ENCODE results near the gene ZC3HAV1. TPM values are rescaled to one million over a fixed set of nuclear protein-coding genes. Genes with fewer than 3 reads are reported as not detected.
"Not testable (repeated sequence)": the region's sequence is repeated elsewhere in the genome, so short reads cannot be mapped to it uniquely, and the experiment has no call there.

The ZC3HAV1 gene
- total RNA-seq, 1 donor from 2014 or later: 6.5 TPM

DNA sequence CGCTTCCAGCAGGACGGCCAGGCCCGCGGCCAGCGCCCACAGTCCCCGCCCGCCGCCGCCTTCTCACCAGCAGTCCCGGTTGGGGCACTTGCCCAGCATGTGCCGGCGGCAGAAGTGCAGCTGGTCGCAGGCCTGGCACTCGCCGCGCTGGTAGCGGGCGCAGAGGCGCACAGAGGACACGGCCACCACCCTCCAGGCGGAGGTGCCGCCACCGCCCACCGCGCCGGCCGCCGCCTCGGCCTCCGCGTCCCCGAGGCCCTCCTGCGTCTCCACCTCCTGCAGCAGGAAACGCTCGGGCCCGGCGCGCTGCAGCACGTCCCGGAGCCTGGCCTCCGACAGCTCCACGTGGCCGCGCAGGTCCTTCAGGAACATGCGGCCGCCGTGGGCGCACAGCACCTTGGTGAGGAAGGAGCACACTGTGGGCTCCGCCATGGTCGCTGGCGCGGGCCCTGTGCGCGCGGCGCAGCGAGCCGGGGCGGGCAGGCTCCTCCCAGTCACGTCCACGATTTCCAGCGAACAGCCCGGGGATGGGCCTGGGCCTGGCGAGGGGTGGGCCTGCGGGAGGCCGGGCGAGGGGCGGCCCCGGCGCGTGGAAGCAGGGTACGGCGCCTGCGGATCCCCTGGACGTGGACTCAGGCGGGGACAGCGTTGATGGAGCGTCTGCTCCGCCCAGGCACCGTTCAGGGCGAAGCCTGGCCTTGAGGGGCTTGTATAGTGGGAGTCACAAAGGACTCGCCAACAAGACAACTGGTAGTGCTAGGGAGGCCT lies 73.8 kb downstream of the ZC3HAV1 start, which contains the start of gene ZC3HAV1L:
ZC3HAV1L (minus strand) TSS at position 457 of the 768 bp plus-strand sequence; CDS start at position 432, 25 bp downstream.
- DNase-seq: peak; percentile 83
- ATAC-seq (ENCODE audit: poor library complexity): peak; percentile 96
- intact Hi-C loops (cut with DNase I): no loop called here

- peak; percentile 56 for DNase-seq
- intact Hi-C loops (cut with DNase I): no loop called here
- ATAC-seq (ENCODE audit: poor library complexity): peak; percentile 55
These were observed 74.5 kb downstream of the ZC3HAV1 start for GRCh38 chr7:139034855-139035585.

DNA sequence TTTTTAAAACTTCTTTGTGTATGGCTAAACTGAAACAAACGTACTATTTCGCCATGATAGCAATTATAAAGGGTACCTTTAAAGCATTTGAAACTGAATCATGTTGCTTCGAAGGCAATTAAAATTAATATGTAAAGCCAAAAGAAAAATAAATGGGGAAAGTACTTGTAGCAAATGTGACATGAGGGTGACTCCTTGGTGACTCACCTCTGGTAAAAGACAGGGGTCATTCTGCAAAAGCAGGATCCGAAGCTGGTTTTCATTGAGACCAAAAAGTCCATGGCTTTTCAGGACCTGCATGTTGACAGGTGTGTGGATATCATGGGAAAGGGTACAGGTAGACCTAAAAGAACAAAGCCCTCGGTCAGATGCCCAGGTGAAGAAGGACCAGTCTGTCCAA lies 75.2 kb downstream of the ZC3HAV1 start:
- no peak for ATAC-seq (ENCODE audit: poor library complexity)
- no peak for DNase-seq
- intact Hi-C loops (cut with DNase I): no loop called here

DNA sequence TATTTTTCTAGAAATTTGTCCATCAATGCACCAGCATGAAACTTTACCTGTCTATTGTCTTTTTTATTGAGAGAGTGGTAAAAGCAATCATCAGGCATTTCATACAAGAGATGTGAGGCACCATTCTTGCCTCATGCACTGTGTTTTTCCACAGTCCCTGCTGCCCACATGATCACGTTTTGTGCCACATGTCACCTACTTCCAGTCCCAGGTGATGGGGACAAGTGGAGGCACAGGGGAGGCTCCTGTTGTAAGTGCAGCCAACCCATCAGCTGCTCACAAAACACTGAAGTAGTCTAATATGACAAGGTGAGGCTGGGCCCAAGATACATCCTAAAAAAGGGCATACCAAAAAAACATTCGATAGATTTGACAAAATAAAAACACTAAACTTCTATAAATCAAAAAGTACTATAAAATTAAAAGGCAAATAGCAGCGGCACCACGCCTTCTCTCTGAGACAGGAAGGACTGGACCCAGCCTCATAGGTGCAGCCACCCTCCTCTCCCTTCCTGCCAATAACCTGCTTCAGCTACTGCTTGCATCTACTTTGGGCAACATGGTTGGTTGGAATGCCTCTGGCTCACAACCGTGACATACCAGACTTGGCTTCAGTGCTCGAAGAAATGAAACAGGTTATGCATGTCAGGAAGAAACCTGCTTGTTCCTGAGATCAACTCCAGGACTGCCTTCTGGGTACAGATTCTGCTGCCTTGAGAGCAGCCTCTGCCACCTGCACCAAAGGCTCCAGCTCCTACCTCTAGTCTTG lies 76.0 kb downstream of the ZC3HAV1 start:
- DNase-seq (no peak), ATAC-seq (ENCODE audit: poor library complexity) (no peak)
- intact Hi-C loops (cut with DNase I): no loop called here

- intact Hi-C loops (cut with DNase I): no loop called here
- no peak for ATAC-seq (ENCODE audit: poor library complexity)
- DNase-seq: no peak
These were observed 77.0 kb downstream of the ZC3HAV1 start for GRCh38 chr7:139032473-139032872.

DNA sequence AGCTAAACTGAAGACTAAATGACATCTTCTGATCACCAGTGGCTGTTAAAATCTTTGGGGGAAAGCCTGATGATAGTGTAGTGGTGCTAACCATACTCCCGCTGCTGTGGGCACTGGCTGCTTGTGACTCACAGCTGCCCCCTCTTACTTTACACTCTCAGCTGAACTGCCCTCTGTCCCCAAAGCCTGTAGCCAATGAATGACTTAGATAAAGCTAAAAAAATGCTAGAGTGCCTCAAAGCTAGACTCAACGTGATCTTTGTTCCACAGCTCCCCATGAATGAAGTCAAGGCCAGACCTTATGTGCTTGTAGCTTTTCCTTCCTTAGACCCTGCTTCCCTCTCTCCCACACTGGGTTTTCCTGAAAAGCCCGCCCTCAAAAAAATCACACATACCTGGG lies 80.2 kb downstream of the ZC3HAV1 start:
- DNase-seq: no peak
- intact Hi-C loops (cut with DNase I): loop anchor here (5.0 kb wide), 1 partner anchor 33 kb away; no protein-coding TSS in a partner anchor
- ATAC-seq (ENCODE audit: poor library complexity): no peak

- intact Hi-C loops (cut with DNase I): loop anchor here (5.0 kb wide), 1 partner anchor 36 kb away; no protein-coding TSS in a partner anchor
- ATAC-seq (ENCODE audit: poor library complexity) (no peak), DNase-seq (no peak)
These were observed 83.0 kb downstream of the ZC3HAV1 start for GRCh38 chr7:139026551-139026950.

- intact Hi-C loops (cut with DNase I): loop anchor here (5.0 kb wide), 1 partner anchor 36 kb away; no protein-coding TSS in a partner anchor
- not testable (repeated sequence) for DNase-seq; ATAC-seq (ENCODE audit: poor library complexity)
These were observed 83.7 kb downstream of the ZC3HAV1 start for GRCh38 chr7:139025861-139026260.

- no peak for ATAC-seq (ENCODE audit: poor library complexity)
- intact Hi-C loops (cut with DNase I): loop anchor here (5.0 kb wide), 1 partner anchor 54 kb away; no protein-coding TSS in a partner anchor
- DNase-seq: no peak
These were observed 86.4 kb downstream of the ZC3HAV1 start for GRCh38 chr7:139023076-139023475.

- ATAC-seq (ENCODE audit: poor library complexity) (no peak), DNase-seq (no peak)
- intact Hi-C loops (cut with DNase I): loop anchor here (5.0 kb wide), 1 partner anchor 55 kb away; no protein-coding TSS in a partner anchor
These were observed 87.2 kb downstream of the ZC3HAV1 start for GRCh38 chr7:139022286-139022685.

DNA sequence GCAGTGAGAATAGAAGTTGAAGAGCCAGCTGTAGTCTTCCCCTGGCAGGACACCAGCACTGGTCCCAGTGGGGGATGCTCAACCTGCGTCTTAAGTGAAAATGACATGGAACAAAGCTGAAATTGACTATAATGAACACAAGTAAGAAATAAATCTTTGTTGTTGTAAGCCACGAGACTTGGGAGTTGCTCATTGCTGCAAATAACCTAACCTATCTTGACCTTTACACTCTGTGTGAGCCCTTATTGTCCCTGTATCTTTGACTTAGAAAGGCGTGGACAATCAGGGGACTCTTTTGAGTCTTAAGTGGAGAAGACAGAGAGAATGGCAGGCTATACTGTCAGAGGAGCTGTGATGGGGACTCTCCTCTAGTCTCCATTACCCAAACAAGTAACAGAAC lies 90.6 kb downstream of the ZC3HAV1 start:
- no peak for DNase-seq
- intact Hi-C loops (cut with DNase I): no loop called here
- ATAC-seq (ENCODE audit: poor library complexity): no peak

DNA sequence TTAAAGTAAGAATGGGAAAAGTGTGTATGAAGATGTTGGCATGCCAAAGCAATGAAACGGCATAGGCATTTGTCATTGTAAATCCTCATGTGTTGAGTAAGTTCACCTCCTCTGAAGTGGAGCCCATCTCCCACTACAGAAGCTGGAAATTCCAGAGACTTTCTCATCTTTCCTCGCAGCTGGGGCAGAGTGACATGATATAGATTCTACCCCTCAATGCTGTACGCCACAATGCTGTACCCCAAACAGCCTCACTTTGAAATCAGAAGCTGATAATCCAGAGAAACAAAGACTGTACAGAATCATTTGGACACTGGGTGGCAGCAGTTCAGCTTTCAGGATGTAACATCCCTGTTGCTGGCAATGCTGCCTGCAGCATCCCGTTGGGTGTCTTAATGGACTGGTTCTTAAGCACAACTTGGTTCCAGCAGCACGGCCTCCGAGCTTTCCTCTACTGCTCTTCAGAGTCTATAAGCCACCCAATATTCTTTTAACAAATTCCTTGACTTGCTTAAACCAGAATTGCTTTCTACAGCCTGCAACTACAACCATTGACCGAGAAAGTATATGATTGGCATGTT lies 92.5 kb downstream of the ZC3HAV1 start:
- peak; percentile 87 for ATAC-seq (ENCODE audit: poor library complexity)
- intact Hi-C loops (cut with DNase I): no loop called here
- DNase-seq: peak; percentile 51

- ATAC-seq (ENCODE audit: poor library complexity) (no peak), DNase-seq (no peak)
- intact Hi-C loops (cut with DNase I): no loop called here
These were observed 98.1 kb downstream of the ZC3HAV1 start for GRCh38 chr7:139011373-139011772.

- intact Hi-C loops (cut with DNase I): no loop called here
- no peak for DNase-seq
- no peak for ATAC-seq (ENCODE audit: poor library complexity)
These were observed 105.0 kb downstream of the ZC3HAV1 start for GRCh38 chr7:139004321-139005090.

DNA sequence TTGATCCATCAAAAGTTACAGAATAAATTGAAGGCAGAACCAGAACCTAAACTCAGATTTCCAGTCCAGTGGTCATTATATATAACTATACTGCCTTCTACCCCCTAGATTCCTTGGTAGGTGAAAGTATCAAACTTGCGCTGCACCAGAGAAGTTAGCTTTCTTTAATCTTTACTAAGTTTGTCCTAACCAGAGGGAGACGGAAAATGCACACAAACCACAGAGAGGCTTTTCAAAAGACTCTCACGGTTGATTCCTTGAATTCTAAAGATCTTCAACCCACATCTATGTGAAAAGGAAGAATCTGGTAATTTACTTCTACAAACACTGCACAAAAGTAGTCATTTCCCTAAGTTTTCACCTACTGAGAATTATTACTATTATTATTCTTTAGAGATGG lies 110.1 kb downstream of the ZC3HAV1 start:
- DNase-seq (no peak), ATAC-seq (ENCODE audit: poor library complexity) (no peak)
- intact Hi-C loops (cut with DNase I): no loop called here
